GM08714 (cell line): ENCODE measurements around the gene GABPB2.
"Not testable (repeated sequence)": the region's sequence is repeated elsewhere in the genome, so short reads cannot be mapped to it uniquely, and the experiment has no call there.

Experiments
- H3K4me3 ChIP-seq: fragments of 200-500 bp; sonication (Bioruptor generic); 2 replicates; pipeline ENCODE4 v1.5.1; 2014; ENCODE audit warnings: mild to moderate bottlenecking, low read length, inconsistent platforms
- ZNF274 ChIP-seq: IDR thresholded peaks from 2 replicates; pipeline ENCODE4 v1.6.1; 2012; ENCODE audit warnings: mild to moderate bottlenecking, low read depth, low read length

GABPB2 gene

DNA sequence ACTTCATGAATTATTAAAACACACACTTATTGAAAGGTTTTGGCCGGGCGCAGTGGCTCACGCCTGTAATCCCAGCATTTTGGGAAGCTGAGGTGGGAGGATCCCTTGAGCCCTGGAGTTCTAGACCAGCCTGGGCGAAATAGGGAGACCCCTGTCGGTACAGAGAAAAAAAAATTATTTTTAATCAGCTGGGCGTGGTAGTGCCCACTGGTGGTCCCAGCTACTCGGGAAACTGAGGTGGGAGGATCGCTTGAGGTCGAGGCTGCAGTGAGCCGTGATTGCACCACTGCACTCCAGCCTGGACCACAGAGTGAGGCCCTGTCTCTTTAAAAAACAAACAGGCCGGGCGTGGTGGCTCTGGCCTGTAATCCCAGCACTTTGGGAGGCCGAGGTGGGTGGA, 1.7 kb downstream of the GABPB2 start:
- TF ChIP-seq ZNF274: no peak
- H3K4me3 ChIP-seq: no peak overlapping the region

DNA sequence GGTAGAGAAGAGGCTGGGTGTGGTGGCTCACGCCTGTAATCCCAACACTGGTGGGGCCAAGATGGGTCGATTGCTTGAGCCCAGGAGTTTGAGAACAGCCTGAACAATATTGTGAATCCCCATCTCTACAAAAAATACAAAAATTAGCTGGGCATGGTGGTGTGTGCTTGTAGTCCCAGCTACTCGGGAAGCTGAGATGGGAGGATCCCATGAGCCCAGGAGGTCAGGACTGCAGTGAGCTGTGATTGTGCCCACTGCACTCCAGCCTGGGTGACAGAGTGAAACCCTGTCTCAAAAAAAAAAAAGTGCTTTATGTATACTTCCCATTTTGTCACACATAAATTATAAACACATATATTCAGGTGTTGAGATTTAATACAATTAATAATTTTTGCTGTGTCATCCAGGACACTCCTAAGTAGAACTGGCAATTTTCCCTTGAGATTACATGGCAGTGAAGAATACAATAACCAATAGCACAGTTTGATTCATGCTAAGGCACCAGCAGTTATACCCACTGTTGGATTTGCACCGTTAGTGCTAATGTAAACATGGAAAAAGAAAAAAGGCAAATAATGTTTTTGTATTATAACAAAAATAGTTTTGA, 15.5 kb downstream of the GABPB2 start:
- H3K4me3 ChIP-seq: no peak overlapping the region
- no peak for TF ChIP-seq ZNF274

DNA sequence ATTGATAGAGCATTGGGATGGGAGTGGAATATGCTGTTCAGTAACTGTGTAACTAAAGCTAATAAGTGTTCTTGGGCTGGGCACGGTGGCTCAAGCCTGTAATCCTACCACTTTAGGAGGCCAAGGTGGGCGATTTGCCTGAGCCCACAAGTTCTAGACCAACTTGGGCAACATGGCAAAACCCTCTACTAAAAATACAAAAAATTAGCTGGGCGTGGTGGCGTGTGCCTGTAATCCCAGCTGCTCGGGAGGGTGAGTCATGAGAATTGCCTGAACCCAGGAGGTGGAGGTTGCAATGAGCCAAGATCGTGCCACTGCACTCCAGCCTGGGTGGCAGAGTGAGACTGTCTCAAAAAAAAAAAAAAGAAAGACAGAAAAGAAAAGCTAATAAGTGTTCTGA, 26.9 kb downstream of the GABPB2 start:
- not testable (repeated sequence) for H3K4me3 ChIP-seq

DNA sequence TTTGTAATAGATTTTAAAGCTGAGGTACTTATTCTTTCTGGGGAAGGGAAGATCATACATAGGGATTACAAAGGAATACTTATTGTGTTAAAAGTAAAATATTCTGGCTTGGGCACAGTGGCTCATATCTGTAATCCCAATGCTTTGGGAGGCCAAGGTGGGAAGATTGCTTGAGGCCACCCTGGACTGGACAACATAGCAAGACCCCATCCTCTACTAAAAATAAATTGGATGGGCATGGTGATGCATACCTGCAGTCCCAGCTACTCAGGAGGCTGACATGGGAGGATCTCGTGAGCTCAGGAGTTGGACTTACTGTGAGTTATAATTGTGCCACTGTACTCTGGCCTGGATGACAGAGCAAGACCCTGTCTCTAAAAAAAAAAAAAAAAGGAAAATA, 27.6 kb downstream of the GABPB2 start:
- TF ChIP-seq ZNF274: no peak
- H3K4me3 ChIP-seq: no peak overlapping the region

DNA sequence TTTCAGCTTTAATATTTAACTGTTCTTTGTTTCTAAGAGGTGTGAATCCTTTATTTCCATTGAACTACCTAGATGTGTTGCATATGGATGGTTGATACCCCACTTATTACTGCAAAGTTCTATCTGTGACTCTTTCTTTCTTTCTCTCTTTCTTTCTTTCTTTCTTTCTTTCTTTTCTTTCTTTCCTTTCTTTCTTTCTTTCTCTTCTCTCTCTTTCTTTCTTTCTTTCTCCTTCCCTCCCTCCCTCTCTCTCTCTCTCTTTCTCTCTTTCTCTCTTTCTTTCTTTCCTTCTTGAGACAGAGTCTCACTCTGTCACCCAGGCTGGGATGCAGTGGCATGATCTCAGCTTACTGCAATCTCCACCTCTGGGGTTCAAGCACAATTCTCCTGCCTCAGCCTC, 34.1 kb downstream of the GABPB2 start:
- TF ChIP-seq ZNF274: no peak
- H3K4me3 ChIP-seq: no peak overlapping the region

DNA sequence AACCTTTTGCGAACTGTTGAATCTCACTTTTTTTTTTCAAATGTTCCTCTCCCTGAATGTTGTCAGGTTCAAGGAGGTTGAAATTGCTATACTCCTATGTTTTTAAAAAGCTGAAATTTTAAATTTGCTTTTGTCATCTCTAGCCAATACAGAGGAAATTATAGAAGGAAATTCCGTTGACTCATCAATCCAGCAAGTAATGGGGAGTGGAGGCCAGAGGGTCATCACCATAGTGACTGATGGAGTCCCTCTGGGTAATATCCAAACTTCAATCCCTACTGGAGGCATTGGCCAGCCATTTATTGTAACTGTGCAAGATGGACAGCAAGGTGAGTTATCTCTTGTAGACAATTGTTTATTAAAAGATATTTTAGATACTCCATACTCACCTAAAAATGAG, 36.3 kb downstream of the GABPB2 start:
- no peak overlapping the region for H3K4me3 ChIP-seq
- no peak for TF ChIP-seq ZNF274

DNA sequence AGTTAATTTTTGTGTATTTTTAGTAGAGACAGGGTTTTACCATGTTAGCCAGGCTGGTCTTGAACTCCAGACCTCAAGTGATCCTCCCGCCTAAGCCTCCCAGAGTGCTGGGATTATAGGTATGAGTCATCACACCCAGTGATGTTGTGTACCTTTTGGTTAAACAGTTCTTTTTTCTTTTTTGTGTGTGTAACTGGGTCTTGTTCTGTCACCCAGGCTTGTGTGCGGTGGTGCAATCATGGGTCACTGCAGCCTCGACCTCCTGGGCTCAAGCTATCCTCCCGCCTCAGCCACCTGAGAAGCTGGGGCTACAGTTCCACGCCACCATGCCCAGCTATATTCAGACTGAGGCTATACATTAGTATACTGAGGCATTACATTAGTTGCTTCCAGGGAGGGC, 37.8 kb downstream of the GABPB2 start:
- no peak for TF ChIP-seq ZNF274
- H3K4me3 ChIP-seq: no peak overlapping the region

DNA sequence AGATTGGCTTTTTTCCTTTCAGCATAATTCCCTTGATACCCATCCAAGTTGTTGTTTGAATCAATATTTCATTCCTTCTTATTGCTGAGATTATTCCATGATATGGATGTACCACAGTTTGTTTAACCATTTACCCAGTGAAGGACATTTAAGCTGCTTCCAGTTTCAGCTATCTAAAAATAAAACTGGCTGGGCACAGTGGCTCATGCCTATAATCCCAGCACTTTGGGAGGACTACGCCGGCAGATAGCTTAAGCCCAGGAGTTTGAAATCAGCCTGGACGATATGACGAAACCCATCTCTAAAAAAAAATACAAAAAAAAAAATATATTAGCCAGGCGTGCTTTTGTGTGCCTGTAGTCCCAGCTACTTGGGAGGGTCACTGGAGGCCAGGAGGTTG, 43.3 kb downstream of the GABPB2 start:
- TF ChIP-seq ZNF274: no peak
- H3K4me3 ChIP-seq: no peak overlapping the region

DNA sequence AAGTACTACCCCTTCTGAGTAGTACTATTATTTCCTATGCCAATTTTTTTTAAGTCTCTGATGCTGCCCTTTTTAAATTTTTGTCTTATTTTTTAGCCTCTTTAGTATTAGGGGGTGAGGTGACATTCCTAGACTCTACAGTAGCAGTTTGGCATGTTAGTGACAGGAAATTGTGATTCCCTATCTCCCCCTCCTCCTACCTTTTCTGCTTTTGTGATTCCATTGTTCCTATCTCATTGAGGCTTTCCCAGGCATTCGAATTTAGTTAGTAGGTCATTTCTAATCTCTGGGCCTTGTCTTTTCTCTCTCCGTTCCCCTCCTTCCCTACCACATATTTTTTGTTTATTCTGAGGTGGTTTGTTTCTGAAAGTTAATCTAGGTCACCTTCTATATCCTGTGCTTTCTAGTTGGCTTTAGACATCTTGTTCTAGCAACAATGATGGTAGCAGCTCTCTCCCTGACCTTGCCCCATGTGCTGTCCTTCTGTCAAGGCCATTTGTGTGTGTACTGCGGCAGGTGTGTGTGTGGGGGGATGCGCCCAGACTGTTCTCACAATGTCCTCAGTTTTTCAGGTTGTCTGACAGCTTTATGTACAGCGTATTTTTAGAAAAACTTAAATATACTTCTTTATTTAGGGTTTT, 54.3 kb downstream of the GABPB2 start:
- no peak for TF ChIP-seq ZNF274
- H3K4me3 ChIP-seq: no peak overlapping the region

DNA sequence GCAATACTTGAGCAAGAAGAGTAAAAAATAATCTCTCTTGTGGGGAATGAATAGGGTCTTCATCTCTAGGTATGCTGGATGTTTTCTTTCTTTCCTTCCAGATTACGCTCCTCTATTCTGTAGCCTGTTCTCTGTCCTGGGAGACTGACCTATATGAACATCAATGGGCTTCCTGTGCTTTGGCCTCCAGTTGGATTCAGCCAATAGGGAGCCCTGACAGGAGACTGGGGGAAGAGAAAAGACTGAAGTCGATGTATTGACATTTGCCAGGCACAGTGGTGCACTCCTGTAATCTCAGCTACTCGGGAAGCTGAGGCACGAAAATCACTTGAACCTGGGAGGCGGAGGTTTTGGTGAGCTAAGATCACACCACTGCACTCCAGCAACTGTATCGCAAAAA, 58.2 kb downstream of the GABPB2 start:
- H3K4me3 ChIP-seq: no peak overlapping the region
- TF ChIP-seq ZNF274: no peak

DNA sequence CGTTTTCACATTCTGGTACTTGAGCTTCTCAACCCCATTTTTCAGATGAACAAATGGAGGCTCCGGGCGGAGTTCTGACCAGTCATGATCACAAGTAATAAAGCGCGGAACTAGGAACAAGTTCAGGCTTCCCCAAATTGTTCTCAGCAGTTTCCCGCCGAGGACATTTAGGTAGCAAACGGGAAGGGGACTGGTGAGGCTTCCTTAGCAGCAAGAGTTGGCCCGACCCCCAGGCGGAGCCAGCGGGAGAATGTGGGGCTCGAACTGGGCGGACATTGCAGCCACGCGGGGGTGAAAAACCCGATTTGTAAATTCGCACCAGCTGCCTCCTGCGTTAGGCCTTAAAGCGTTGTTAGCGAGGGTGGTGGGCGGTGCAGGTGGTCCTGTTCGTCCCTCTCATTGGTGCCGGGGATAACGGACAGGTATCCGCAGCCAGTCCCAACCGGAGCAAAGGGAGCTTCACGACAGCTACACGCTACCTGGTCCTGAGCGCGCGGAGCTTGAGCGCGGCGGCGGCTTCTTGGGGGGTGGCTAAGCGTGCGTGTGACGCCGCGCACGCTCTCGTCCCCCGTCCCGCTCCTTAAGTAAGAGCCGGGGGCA, 60.5 kb downstream of the GABPB2 start:
- no peak for TF ChIP-seq ZNF274
- H3K4me3 ChIP-seq: peak overlapping the region; percentile 18; the same call in 1 of the 2 replicates

DNA sequence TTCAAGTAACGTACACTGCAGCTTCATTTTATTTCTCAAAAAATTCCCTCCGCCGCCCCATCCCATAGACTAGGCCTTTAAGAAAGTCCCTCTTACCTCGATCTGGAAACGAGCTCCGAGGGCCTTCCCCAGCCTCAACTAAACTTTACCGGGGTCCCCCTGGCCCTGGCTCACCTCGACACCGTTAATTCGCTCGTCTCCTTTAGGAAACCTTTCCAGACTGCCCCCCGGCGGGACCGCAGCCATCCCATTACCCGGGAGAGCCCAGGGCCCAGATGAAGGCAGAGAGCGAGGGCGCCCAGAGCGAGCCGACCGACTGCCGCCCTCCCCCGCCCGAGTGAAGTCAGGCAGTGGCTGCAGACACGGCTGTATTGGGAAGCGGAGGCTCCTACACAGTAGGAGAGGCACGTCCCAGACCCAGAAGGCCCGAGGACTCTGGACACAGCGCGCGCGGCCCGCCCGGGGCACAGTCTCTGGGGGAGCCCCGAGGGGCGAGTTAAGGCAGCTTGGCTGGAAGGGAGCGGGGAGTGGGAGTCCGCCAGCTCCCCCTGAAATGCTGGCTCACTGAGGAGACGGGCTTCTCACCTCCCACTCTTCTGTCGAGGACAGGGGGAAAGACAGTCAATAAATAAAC, 61.3 kb downstream of the GABPB2 start:
- TF ChIP-seq ZNF274: no peak
- H3K4me3 ChIP-seq: peak overlapping the region; percentile 18; the same call in 1 of the 2 replicates

DNA sequence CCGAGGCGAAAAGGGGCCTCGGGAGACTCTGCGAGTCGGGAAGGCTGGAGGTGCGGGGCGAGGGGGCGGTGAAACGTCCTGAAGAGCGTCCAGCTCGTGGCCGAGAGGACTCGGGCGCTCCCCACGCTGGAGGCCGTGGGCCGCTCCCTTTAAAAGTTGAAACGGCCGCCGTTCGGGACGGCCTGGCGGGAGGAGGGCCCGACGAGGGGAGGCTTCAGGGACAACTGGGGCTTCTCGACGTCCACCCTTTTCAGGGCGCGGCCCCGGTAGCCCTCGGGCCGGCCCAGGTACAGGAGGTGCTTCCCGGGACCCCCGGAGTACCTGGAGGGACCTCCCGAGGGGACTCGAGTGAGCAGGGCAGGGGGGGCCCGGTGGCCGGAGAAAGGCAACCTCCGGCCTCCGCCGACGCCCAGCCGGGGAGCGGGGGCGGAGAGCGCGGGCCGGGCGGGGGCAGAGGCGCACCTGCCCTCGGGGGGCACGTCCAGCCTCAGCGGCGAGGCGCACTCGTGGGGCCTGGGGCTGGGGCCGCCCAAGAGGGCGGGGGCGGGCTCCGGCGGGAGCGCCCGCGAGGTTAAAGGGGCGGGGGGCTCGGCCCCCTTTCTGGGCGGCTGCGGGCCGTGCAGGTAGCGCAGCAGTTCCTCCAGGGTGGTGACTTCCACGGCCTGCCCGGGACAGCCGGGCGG, 61.9 kb downstream of the GABPB2 start:
- H3K4me3 ChIP-seq: no peak overlapping the region
- no peak for TF ChIP-seq ZNF274

DNA sequence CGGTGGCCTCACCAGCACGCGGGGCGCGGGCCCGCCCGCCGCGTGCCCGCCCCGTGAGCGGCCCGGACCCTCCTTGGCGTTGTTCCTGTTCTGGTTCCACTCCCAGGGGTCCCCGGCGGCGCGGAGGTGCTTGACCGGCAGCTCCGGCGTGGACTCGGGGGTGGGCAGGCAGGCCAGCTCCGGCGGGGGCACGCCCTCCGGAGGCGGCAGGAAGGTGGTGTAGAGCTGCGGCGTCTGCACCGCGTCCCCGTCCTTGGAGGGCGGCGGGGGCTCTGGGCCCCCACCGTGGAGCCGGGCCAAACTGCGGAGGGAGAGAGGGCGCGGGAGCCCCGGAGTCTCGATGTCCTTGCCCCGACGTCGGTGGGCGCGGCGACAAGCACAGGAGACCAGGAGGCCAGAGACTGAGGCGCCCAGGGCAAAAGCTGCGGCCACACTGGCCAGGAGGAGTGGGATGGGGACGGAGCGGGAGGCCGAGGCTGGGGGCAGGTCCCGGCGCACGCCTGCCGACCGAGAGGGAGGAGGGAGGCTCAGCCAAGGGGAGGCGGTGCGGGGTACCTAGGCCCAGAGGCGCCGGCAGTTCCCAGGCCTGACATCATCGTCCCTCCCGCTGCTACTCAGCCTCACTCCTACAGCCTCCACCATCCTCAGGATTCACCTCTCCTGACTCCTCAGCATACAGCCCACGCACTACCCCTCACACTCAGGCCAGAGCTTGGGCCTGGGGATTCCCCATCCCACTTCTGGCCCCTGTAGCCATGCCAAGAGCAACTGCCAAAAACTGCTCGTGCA, 62.7 kb downstream of the GABPB2 start:
- no peak overlapping the region for H3K4me3 ChIP-seq
- no peak for TF ChIP-seq ZNF274
